NCI-H2029 (cell line): ENCODE data around the gene MPZL2.

Experiments used
- DNase-seq: peaks from one replicate; lab custom pipeline; 2025; lab: John Stamatoyannopoulos, UW

The MPZL2 gene

GRCh38 chr11:118217575-118217974 is 46.5 kb downstream of the MPZL2 start:
- DNase-seq, result no peak

GRCh38 chr11:118216621-118217481 is 47.2 kb downstream of the MPZL2 start:
- no peak for DNase-seq

- DNase-seq, result no peak
These were observed 48.3 kb downstream of the MPZL2 start for GRCh38 chr11:118215765-118216164.

GRCh38 chr11:118215262-118215661 is 48.8 kb downstream of the MPZL2 start:
- DNase-seq, result no peak

GRCh38 chr11:118214210-118214914 is 49.7 kb downstream of the MPZL2 start:
- DNase-seq, result no peak

- no peak for DNase-seq
These were observed 50.3 kb downstream of the MPZL2 start for GRCh38 chr11:118213781-118214180.

GRCh38 chr11:118213201-118213600 is 50.9 kb downstream of the MPZL2 start:
- DNase-seq, result no peak

GRCh38 chr11:118212781-118213191 is 51.3 kb downstream of the MPZL2 start:
- DNase-seq, result no peak

GRCh38 chr11:118212131-118212725 is 51.9 kb downstream of the MPZL2 start:
- no peak for DNase-seq

GRCh38 chr11:118211006-118211405 is 53.1 kb downstream of the MPZL2 start:
- DNase-seq, result no peak

- DNase-seq, result no peak
These were observed 53.8 kb downstream of the MPZL2 start for GRCh38 chr11:118210323-118210722.

GRCh38 chr11:118209033-118209432 is 55.1 kb downstream of the MPZL2 start:
- DNase-seq, result no peak

- DNase-seq, result no peak
These were observed 57.0 kb downstream of the MPZL2 start for GRCh38 chr11:118207079-118207478.

- DNase-seq, result no peak
These were observed 57.6 kb downstream of the MPZL2 start for GRCh38 chr11:118206391-118207031.

GRCh38 chr11:118205606-118206378 is 58.3 kb downstream of the MPZL2 start:
- no peak for DNase-seq
